A549 treated with CpdA at 1 μM for 4 hours (cell line): Measurements from ENCODE around the gene ORM2. TPM values are rescaled to one million over a fixed set of nuclear protein-coding genes. Genes with fewer than 3 reads are reported as not detected.

Experiments used
- total RNA-seq: library from RNA; stranded (reverse); fragments of 200-300 nt; extraction: Qiagen RNA extraction; gene quantifications from 5 replicates; pipeline ENCODE4 v1.2.3, GENCODE V29; 2022; ENCODE audit warnings: low read depth

Gene ORM2
- total RNA-seq = not detected in 5 replicates

GRCh38 chr9:114329625-114330022, at the start of gene ORM2:
Gene ORM2 (plus strand): TSS chr9:114329869. CDS start chr9:114329905, 36 bp downstream.

GRCh38 chr9:114322831-114323531, 6.7 kb upstream of the ORM2 start, which contains the start of gene ORM1:
Gene ORM1 (plus strand): TSS chr9:114323098. CDS start chr9:114323134, 36 bp downstream.

Other genes starting within 250 kb of the ORM2 start
- gene KIF12, start 230.6 kb upstream of the ORM2 start, total RNA-seq = 2.0 to 3.0 TPM (median 2.5 TPM) in 5 replicates
- gene COL27A1, start 174.3 kb upstream of the ORM2 start, total RNA-seq = 11.1 to 17.7 TPM (median 13.5 TPM) in 5 replicates
- gene ORM1, start 6.8 kb upstream of the ORM2 start, total RNA-seq = 0.07 to 0.18 TPM in 2 of 5 replicates, not detected in the others
- gene AKNA, start 58.1 kb downstream of the ORM2 start, total RNA-seq = 3.3 to 4.5 TPM (median 3.9 TPM) in 5 replicates
- gene WHRN, start 175.6 kb downstream of the ORM2 start, total RNA-seq = 5.1 to 7.6 TPM (median 6.8 TPM) in 5 replicates